ENCODE results near the gene EXOC4. TPM values are rescaled to one million over a fixed set of nuclear protein-coding genes. Genes with fewer than 3 reads are reported as not detected.

The EXOC4 gene
- total RNA-seq, 2 donors from 2014 or later: 62.0 to 146 TPM

DNA sequence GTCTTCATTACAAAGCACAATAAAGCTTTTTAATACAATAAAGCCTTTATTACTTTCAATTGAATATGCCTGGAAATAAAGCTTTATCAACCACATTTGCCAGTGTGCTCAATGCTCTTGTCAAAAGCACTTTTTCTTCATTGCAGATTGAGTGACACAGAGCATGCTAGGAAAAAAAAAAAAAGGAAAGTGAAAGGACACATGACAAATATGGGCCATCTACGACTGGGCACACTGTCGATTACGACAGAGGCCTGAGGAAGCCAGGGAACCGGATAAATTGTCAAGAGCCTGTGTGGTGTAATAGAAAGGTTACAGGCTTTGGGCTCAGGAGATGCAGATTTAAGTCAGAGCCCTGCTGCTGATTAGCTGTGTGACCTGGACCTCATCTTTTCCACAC lies 789.4 kb downstream of the EXOC4 start:
- H3K9me3 ChIP-seq: no peaks in the 10 kb centered on the region
- 84 to 85% methylated on average over 4 of the region's 4 CpGs for WGBS, 2 donors
- intact Hi-C loops (cut with DNase I): no loop called here
- TF ChIP-seq, protein P1, sequence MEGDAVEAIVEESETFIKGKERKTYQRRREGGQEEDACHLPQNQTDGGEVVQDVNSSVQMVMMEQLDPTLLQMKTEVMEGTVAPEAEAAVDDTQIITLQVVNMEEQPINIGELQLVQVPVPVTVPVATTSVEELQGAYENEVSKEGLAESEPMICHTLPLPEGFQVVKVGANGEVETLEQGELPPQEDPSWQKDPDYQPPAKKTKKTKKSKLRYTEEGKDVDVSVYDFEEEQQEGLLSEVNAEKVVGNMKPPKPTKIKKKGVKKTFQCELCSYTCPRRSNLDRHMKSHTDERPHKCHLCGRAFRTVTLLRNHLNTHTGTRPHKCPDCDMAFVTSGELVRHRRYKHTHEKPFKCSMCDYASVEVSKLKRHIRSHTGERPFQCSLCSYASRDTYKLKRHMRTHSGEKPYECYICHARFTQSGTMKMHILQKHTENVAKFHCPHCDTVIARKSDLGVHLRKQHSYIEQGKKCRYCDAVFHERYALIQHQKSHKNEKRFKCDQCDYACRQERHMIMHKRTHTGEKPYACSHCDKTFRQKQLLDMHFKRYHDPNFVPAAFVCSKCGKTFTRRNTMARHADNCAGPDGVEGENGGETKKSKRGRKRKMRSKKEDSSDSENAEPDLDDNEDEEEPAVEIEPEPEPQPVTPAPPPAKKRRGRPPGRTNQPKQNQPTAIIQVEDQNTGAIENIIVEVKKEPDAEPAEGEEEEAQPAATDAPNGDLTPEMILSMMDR (IDR thresholded peaks at IDR 0.05): no peak
- no peak for TF ChIP-seq POLR2A (IDR thresholded peaks at IDR 0.05)
- no peaks in the 10 kb centered on the region for H3K4me1 ChIP-seq
- H3K27ac ChIP-seq: no peak overlapping the region
- H3K4me3 ChIP-seq: no peak overlapping the region
- ATAC-seq: no peak
- H3K36me3 ChIP-seq (replicated peaks in 1 of 2; ENCODE audit: insufficient read depth in 1 of 2, low read depth in 2 of 2): no peaks in the 10 kb centered on the region
- no peaks in the 10 kb centered on the region for H3K27me3 ChIP-seq
- no peak for DNase-seq

DNA sequence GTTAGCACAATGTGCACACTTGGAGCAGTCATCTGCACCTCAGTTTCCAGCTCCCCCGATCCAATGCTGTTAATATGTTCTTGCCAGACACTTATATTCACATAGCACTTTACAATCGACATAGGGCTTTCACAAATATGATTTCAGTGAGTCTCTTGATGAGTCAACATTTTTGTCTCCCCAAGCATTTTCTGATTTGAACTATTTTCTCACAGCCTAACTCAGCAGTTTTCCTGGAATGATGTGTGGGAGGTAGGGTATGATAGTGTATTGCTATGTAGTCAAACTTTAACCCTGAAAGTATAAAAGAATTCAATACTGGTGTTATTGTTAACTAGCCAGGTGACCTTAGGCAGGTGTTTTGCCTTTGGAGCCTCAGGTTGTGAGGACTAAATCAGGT lies 791.8 kb downstream of the EXOC4 start:
- no peak overlapping the region for H3K4me3 ChIP-seq
- intact Hi-C loops (cut with DNase I): no loop called here
- no peaks in the 10 kb centered on the region for H3K36me3 ChIP-seq (replicated peaks in 1 of 2; ENCODE audit: insufficient read depth in 1 of 2, low read depth in 2 of 2)
- no peaks in the 10 kb centered on the region for H3K27me3 ChIP-seq
- TF ChIP-seq POLR2A (IDR thresholded peaks at IDR 0.05): no peak
- TF ChIP-seq, protein P1 (IDR thresholded peaks at IDR 0.05): no peak
- DNase-seq (no peak), ATAC-seq (no peak)
- no peak overlapping the region for H3K27ac ChIP-seq
- H3K9me3 ChIP-seq: no peaks in the 10 kb centered on the region
- H3K4me1 ChIP-seq: no peaks in the 10 kb centered on the region
- 62 to 75% methylated on average over 2 of the region's 2 CpGs for WGBS, 2 donors

DNA sequence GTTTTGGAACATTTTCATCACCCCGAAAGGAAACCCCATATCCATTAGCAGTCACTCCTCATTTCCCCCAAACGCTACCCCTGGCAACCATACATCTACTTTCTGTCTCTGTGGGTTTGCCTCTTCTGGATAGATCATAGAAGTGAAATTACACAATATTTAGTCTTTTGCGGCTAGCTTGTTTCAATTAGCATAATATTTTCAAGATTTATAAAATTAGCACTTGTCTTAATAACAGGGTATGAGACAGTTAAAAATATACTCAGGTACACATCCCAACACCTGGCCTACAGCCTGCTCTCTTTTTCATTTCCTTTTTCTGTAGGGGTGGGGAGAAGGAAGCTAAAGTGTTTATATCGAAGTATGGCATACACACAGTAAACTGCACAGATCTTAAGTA lies 792.8 kb downstream of the EXOC4 start:
- Histone ChIP-seq H3K27me3 (no peaks in the 10 kb centered on the region), H3K9me3 (no peaks in the 10 kb centered on the region), H3K4me1 (no peaks in the 10 kb centered on the region), H3K4me3 (no peak overlapping the region), H3K36me3 (replicated peaks in 1 of 2; ENCODE audit: insufficient read depth in 1 of 2, low read depth in 2 of 2) (no peaks in the 10 kb centered on the region), H3K27ac (no peak overlapping the region)
- ATAC-seq: no peak
- 92 to 97% methylated on average over 4 of the region's 4 CpGs for WGBS, 2 donors
- intact Hi-C loops (cut with DNase I): no loop called here
- no peak for DNase-seq
- TF ChIP-seq POLR2A (IDR thresholded peaks at IDR 0.05): no peak
- TF ChIP-seq, protein P1 (IDR thresholded peaks at IDR 0.05): no peak

DNA sequence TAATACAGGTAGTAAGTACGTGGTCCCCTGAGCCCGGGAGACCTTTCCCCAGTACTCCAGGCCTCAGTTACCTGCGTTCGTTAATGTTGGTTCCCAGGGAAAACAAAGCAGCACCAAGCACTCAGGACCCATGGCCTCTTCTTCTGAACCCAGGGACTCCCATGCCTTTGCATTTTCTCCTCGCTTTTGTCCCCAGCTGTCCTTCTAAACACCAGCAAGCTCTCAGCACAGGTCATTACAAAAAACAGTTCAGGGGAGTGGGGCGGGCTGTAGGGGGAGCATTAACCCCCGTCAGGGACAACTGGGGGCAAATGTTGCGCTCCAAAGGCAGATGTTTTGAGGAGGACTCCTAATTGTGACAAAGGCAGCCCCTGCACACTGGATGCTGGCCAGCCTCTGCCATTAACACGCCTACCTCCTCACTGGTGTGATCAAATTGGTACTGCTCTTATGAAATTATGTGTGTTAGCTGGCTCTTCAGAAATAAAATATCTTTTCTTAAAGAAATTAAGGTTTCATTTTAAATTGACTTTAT lies 793.8 kb downstream of the EXOC4 start:
- H3K27me3 ChIP-seq: no peaks in the 10 kb centered on the region
- no peaks in the 10 kb centered on the region for H3K36me3 ChIP-seq (replicated peaks in 1 of 2; ENCODE audit: insufficient read depth in 1 of 2, low read depth in 2 of 2)
- H3K9me3 ChIP-seq: no peaks in the 10 kb centered on the region
- H3K27ac ChIP-seq: no peak overlapping the region
- no peak overlapping the region for H3K4me3 ChIP-seq
- intact Hi-C loops (cut with DNase I): no loop called here
- ATAC-seq (no peak), DNase-seq (no peak)
- no peaks in the 10 kb centered on the region for H3K4me1 ChIP-seq
- TF ChIP-seq, protein P1 (IDR thresholded peaks at IDR 0.05): no peak
- TF ChIP-seq POLR2A (IDR thresholded peaks at IDR 0.05): no peak
- 97 to 98% methylated on average over 9 of the region's 9 CpGs for WGBS, 2 donors

DNA sequence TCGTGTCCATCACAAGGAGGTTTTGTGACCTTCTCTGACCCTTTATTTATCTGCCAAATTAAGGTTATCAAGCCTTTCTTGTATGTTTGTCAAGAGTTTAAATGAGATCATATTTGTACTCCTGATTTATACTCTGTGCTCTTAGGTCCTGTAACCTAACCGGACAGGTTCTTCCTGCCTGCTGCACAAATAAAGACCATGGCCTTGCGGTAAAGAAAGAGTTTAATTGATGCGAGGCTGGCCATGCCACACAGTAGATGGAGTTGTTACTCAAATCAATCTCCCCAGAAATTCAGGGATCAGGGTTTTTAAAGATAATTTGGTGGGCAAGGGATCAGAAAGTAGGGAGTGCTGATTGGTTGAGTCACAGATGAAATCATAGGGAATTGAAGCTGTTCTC lies 794.8 kb downstream of the EXOC4 start:
- Histone ChIP-seq H3K4me3 (no peak overlapping the region), H3K27ac (no peak overlapping the region), H3K4me1 (no peaks in the 10 kb centered on the region), H3K36me3 (replicated peaks in 1 of 2; ENCODE audit: insufficient read depth in 1 of 2, low read depth in 2 of 2) (no peaks in the 10 kb centered on the region), H3K27me3 (no peaks in the 10 kb centered on the region), H3K9me3 (no peaks in the 10 kb centered on the region)
- WGBS, 2 donors: 96 to 97% methylated on average over 4 of the region's 4 CpGs
- intact Hi-C loops (cut with DNase I): no loop called here
- DNase-seq: no peak
- no peak for TF ChIP-seq POLR2A (IDR thresholded peaks at IDR 0.05)
- no peak for ATAC-seq
